Thyroid gland (tissue), 4 donors: Measurements from ENCODE around the gene ADAM12.

Source experiments
- CTCF ChIP-seq, 6 experiments: fragments of 200-600 bp in 3 of 6; fragments of 450-650 bp in 3 of 6; sonication (generic) in 3 of 6; IDR thresholded peaks; one replicate each; pipeline ENCODE4 v1.5.1; 2016 to 2019; ENCODE audit warnings: antibody characterized with exemption in 6 of 6, mild to moderate bottlenecking in 2 of 6, inconsistent platforms in 1 of 6, moderate library complexity in 1 of 6
- POLR2A ChIP-seq, 2 donors: fragments of 450-650 bp; IDR thresholded peaks; one replicate each; pipeline ENCODE4 v1.6.1; 2017; ENCODE audit warnings: antibody characterized with exemption in 2 of 2, mild to moderate bottlenecking in 2 of 2, moderate library complexity in 1 of 2

GRCh38 chr10:126409821-126410220 lies 21.5 kb upstream of the ADAM12 start:
- TF ChIP-seq CTCF (IDR thresholded peaks at IDR 0.05) (no peak), POLR2A (IDR thresholded peaks at IDR 0.05) (no peak)
